Stimulated activated naive CD4-positive, alpha-beta T cell (primary cell): Measurements from ENCODE around the gene MUC6.

ENCODE experiments used
- DNase-seq, 6 experiments: peaks; one replicate each; lab custom pipeline; 2025; lab: John Stamatoyannopoulos, UW

MUC6 gene, protein sequence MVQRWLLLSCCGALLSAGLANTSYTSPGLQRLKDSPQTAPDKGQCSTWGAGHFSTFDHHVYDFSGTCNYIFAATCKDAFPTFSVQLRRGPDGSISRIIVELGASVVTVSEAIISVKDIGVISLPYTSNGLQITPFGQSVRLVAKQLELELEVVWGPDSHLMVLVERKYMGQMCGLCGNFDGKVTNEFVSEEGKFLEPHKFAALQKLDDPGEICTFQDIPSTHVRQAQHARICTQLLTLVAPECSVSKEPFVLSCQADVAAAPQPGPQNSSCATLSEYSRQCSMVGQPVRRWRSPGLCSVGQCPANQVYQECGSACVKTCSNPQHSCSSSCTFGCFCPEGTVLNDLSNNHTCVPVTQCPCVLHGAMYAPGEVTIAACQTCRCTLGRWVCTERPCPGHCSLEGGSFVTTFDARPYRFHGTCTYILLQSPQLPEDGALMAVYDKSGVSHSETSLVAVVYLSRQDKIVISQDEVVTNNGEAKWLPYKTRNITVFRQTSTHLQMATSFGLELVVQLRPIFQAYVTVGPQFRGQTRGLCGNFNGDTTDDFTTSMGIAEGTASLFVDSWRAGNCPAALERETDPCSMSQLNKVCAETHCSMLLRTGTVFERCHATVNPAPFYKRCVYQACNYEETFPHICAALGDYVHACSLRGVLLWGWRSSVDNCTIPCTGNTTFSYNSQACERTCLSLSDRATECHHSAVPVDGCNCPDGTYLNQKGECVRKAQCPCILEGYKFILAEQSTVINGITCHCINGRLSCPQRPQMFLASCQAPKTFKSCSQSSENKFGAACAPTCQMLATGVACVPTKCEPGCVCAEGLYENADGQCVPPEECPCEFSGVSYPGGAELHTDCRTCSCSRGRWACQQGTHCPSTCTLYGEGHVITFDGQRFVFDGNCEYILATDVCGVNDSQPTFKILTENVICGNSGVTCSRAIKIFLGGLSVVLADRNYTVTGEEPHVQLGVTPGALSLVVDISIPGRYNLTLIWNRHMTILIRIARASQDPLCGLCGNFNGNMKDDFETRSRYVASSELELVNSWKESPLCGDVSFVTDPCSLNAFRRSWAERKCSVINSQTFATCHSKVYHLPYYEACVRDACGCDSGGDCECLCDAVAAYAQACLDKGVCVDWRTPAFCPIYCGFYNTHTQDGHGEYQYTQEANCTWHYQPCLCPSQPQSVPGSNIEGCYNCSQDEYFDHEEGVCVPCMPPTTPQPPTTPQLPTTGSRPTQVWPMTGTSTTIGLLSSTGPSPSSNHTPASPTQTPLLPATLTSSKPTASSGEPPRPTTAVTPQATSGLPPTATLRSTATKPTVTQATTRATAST (N-terminal part only)

DNA sequence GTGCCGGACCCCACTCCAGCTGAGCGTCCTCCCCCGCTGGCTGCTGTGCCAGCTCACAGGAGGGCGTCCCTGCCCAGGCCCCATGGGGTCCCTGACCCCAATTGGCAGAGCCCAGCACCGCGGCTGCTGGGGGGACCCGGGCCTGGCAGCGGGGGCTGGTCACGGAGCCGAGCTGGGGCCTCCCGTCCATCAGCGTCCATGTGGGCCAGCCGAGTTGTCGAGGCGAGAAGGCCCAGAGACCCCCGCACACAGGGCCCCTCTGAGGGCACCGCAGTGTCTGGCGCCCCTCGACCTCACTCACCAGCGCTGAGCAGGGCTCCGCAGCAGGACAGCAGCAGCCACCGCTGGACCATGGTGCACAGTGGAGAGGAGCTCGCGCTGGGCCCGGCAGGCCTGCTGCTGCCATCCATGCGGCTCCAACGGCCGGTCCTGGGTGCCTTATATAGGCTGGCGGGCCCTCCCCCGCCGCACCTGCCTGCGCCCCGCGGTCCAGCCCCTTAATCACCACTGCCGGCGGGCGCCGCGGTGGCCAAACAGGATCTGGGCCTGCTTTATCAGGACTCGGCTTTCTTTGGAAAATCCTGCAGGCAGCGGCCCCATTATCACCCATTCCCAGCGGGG lies at the start of gene MUC6:
MUC6 (minus strand) TSS at position 416 of the 621 bp plus-strand sequence; CDS start at position 353, 63 bp downstream.
- no peak for DNase-seq

DNA sequence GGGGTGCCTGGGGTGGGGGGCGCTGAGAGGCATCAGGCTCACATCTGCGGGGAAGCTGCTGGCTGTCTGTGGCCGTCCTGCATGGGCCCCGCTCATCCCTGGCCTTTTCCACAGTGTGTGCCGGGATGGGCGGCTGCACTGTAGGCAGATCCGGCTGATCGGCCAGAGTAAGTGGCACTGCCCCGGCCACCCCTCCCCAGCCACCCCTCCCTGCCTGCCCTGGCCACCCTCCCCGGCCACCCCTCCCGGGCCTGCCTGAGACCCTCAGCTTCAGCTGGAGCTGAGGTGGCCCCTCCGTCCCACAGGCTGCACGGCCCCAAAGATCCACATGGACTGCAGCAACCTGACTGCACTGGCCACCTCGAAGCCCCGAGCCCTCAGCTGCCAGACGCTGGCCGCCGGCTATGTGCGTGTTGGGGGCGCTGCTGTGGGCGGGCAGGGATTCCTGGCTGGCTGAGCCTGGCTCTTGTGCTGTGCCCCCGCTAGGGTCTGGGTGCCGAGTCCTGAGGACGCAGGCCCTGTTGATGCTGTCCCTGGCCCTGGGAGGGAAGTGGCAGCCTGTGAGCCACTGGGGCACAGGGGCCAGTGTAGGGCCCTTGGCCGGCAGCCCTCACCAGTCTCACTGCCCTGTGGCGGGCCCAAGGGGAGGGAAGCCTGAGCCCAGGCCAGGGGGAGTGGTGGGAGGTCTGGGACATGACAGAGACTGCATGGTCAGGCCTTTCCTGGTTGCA lies 49.1 kb upstream of the MUC6 start:
- no peak for DNase-seq

DNA sequence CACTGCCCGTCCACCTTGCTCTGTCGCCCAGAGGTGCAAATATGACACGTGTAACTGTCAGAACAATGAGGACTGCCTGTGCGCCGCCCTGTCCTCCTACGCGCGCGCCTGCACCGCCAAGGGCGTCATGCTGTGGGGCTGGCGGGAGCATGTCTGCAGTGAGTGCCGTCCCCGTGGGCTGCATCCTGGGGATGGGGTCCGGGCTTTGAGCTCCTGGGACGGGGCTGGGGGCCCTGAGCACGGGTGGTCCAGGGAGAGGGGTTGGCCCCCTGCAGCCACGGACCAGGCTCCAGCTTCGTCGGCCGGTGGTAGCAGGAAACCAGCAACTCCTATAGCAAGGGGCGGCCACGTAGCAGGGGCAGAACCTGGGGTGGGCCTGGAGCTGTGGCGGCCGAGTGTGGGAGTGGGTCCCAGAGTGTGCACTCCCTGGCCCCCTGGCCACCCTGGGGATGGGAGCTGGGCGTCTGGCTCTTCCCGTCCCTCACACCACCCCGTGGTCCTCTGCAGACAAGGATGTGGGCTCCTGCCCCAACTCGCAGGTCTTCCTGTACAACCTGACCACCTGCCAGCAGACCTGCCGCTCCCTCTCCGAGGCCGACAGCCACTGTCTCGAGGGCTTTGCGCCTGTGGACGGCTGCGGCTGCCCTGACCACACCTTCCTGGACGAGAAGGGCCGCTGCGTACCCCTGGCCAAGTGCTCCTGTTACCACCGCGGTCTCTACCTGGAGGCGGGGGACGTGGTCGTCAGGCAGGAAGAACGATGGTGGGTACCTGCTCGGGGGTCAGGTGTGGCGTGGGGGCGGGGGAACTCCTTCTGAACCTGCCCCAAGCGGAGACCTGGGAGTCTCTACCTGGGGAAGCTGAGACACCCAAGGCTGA lies 48.3 kb upstream of the MUC6 start:
- DNase-seq: no peak

DNA sequence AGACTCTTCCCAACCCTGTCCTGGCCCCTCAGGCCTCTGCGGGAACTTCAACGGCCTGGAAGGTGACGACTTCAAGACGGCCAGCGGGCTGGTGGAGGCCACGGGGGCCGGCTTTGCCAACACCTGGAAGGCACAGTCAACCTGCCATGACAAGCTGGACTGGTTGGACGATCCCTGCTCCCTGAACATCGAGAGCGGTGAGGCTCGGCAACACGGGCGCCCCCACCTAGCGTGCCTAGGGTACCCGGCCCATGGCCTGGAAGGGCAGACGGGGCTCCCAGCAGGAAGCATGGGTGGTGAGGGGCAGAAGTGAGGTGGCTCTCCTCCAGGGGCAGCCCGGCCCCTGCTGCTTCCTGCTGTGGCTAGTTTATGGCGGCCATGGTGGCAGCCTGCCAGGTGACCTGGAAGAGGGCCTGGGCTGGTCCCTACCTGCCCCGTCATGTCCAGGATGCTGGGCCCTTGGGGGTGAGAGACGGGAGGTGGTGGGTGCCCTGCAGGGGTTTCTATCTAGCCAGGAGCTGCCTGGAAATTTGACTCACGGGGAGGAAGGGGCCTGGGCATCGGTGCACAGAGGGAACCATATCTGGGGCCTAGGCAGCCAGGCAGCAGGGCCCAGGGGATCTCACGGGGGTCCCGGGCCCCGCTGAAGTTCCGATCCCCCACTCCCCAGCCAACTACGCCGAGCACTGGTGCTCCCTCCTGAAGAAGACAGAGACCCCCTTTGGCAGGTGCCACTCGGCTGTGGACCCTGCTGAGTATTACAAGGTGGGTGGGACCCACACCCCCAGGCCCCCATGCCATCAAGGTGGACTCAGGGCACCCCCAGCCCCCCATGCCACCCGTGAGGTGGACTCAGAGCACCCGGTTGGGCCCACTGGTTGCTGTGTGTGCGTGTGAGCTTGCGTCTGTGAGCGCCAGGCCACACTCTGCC lies 47.4 kb upstream of the MUC6 start:
- no peak for DNase-seq

DNA sequence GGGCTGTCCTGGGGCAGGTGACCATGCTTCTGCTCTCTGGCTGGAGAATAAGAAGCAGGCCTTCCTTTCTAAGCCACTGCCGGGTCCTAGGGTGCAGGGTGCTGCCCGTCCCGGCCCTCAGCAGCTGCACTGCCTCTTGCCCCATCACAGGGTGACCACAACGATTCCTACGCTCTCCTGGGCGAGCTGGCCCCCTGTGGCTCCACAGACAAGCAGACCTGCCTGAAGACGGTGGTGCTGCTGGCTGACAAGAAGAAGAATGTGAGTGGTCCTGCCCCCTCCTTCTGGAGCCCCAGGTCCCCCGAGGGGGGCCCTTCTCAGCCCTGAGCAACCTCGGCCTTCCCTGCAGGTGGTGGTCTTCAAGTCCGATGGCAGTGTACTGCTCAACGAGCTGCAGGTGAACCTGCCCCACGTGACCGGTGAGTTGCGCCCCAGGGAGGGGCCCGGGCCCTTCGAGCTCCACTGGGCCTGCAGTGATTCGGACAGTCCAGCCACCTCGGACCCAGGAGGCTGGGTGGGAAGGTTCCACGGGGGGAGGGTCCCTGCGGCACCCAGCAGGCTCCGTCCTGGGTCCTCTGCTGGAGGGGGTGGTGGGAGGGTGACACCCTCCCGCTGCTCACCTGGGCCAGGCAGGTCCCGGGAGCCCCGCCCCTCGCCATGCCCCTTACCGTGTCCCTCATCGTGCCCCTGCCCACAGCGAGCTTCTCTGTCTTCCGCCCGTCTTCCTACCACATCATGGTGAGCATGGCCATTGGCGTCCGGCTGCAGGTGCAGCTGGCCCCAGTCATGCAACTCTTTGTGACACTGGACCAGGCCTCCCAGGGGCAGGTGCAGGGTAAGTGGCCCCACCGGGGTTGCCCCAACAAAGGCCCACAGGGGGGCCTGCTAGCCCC lies 46.5 kb upstream of the MUC6 start:
- DNase-seq: no peak

DNA sequence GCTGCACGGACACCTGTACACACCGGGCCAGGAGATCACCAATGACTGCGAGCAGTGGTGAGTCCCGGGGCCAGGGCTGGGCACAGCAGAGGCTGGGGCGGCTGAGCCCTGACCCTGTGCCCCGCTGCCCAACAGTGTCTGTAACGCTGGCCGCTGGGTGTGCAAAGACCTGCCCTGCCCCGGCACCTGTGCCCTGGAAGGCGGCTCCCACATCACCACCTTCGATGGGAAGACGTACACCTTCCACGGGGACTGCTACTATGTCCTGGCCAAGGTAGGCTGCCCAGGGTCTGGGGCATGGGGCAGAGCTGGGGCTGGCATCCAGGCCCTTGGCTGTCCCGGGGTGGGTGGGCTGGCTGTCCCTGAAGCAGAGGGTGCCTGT lies 45.8 kb upstream of the MUC6 start:
- no peak for DNase-seq

DNA sequence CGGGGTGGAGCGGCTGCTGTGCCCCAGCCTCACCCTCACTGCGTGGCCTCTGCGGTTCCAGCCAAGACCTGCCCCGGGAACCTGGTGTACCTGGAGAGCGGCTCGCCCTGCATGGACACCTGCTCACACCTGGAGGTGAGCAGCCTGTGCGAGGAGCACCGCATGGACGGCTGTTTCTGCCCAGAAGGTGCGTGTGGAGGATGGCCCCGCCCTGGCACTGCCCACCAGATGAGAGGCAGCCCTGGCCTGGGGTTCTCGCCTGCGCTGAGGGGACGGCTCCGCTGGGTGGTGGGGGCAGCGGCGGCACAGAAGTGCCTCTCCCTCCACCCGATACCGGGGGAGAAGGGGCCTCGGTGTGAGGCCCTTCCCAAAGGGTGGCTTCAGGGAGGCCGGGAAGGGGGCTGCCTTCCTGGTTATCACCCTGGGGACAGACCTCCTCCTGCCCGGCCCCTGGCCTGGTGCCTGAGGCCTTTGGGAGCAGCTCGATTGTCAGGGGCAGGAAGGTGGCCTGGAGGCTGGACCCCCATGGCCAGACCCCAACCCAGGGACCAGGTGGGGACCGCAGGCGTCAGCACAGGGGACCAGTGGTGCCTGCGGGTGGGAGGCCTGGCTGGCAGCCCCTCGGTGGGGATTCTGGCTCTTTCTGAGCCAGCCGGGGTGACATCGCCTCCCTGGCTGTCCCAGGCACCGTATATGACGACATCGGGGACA lies 45.2 kb upstream of the MUC6 start:
- DNase-seq: no peak

DNA sequence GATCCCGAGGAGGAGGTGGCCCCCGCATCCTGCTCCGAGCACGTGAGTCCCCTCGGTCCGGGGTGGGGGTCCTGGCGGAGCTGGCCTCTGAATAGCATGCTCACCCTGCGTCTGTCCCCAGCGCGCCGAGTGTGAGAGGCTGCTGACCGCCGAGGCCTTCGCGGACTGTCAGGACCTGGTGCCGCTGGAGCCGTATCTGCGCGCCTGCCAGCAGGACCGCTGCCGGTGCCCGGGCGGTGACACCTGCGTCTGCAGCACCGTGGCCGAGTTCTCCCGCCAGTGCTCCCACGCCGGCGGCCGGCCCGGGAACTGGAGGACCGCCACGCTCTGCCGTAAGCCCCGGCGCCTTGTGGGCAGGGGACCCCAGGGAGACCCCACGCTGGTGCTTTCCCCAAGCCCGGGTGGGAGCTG lies 41.7 kb upstream of the MUC6 start:
- no peak for DNase-seq

DNA sequence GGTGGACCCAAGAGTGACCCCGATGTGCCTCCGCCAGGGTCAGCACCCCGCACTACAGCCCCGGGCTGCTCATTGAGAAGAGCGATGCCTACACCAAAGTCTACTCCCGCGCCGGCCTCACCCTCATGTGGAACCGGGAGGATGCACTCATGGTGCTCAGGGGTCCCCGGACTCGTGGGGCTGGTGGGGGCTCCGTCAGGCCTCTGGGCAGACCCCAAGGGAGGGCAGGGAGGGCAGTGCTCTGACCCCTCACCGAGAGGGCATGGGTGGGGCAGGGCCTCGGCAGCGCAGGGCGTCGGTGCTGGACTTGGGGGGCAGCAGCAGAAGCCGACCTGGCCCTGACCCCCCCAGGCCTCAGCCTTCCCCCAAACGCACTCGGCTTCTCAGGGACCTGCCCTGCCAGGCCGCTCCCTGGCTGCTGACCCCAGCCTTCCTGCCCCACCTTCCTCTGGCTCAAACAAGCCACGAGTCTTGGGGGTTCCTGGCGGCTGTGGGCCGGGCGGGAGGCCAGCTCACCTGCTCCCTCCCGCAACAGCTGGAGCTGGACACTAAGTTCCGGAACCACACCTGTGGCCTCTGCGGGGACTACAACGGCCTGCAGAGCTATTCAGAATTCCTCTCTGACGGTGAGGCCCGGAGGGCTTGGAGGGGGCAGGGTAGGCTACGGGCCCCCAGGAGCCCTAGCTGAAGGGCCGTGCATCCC lies 41.0 kb upstream of the MUC6 start:
- no peak for DNase-seq

DNA sequence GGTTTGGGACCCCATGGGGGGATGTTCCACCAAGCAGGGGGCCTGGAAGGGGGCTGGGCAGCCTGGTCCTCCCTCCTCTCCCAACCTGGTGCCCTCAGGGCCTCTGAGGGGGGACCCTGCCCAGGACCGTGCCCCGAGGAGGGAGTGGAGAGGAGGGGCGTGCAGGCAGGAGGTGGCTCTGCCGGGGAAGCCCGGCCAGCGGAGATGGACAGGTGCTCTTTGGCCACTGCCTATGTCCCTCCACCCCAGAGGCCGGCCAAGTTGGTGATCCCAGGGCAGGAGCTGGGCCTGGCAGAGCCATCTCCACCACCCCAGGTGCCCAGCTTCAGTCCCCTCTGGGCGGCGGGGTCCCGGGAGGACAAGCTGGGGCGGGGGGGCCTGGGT lies 40.5 kb upstream of the MUC6 start:
- no peak for DNase-seq

DNA sequence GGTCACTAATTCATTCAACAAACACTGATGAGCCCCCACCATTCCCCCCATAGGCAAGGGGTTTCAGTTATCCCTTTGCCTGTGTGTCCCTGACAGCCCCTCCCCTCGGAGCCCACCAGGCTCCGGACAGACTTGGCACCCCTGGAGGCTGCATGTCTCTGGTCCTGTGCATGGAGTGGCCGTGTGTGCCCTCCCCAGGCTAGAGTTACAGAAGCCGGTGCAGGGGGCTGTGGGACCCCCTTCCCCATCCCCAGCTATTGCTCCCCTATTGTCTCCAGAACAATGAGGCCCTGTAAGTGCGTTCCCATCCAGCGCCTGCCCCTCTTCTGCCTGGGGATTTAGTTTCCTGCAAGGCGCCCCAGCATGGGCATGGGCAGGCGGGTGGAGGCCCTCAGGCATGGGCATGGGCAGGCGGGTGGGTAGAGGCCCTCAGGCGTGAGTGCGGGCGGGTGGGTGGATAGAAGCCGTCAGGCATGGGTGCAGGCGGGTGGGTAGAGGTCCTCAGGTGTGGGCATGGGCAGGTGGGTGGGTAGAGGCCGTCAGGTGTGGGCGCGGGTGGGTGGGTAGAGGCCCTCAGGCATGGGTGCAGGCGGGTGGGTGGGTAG lies 39.6 kb upstream of the MUC6 start:
- no peak for DNase-seq

DNA sequence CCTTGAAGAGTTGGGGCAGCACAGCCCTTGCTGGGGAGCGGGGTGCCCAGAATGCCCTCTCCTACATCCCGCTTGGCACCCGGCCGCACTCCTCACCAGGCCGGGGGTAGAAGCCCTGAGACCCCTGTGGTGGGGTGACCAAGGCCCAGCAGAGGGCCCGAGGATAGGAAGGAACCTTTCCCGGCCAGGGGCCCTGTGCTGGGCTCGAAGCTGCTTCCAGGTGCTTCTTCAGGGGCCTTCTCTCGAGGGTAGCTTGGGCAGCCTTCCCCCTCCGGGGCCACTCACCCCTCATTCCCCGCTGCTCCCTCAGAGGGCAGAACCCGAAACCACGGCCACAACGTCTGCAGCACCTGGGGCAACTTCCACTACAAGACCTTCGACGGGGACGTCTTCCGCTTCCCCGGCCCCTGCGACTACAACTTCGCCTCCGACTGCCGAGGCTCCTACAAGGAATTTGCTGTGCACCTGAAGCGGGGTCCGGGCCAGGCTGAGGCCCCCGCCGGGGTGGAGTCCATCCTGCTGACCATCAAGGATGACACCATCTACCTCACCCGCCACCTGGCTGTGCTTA lies 38.9 kb upstream of the MUC6 start:
- DNase-seq: no peak

DNA sequence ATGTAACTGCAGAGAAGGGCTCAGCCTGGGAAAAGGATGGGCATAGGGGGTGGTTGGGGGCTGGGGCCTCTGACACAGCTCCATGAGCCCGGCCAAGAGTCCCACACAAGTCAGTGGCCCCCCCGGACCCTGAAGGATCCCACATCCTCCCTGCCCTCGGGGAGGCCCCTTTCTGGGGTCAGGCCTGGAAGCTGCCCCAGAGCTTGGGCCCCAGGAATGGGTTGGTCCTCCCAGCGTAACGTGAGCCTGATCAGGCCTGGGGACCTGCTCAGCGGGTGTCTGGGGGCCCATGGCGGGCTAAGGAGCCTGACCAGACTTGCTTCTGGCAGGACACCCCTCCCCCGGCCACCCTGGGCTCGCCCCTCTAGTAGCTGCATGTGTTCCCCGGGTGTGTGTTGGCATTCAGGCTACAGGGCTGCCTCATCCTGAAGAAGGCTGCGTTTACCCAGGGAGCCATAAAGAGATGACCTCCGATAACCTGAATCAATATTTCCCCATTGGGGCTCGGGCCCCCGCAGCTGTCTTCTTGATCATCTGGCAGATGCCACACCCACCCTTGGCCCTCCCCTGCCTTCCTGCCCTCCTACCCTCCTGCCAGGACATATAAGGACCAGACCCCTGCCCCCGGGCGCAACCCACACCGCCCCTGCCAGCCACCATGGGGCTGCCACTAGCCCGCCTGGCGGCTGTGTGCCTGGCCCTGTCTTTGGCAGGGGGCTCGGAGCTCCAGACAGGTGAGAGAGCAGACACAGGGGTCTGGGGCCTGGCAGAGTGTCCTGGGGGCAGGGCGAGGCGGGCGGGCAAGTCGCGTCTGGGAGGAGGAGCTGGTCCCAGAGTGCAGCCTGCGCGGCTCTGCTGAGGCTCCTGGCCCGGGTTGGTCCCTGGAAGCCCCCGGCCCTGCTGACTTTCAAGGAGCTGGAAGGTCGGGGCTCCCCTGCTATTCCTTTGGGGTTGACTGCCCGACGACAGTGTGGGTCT lies 38.0 kb upstream of the MUC6 start, which contains the start of gene MUC2:
MUC2 (plus strand) TSS at position 631 of the 978 bp plus-strand sequence.
- DNase-seq: no peak

DNA sequence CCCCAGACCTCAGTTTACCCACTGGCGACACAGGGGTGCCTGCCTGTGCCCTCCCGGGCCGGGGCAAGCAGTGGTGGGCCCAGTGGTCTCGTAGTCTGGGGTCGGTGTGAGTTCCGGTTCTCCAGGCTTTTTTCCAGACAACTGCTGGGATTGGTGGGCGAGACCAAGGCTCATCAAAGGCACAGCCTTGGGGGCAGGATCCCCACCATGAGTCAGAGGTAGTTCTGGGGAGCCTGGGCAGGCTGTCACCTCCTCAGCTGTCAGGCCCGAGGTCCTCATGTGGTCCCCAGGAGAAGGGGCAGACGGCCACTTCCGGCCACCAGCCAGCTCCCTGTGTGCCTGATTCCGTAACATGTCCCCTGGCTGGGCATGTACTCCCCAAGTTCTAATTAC lies 37.3 kb upstream of the MUC6 start:
- no peak for DNase-seq
